GM21723 (cell line): Measurements from ENCODE around the gene ZDHHC8.

Source experiments
- ATAC-seq: cut with Tn5 transposase; IDR thresholded peaks from one replicate; pipeline ENCODE4 v1.9.1; 2021; ENCODE audit warnings: mild to moderate bottlenecking, moderate library complexity; ENCODE audit not compliant: unreplicated experiment

ZDHHC8 gene

GRCh38 chr22:20177217-20177911 lies 45.8 kb downstream of the ZDHHC8 start:
- no peak for ATAC-seq

DNA sequence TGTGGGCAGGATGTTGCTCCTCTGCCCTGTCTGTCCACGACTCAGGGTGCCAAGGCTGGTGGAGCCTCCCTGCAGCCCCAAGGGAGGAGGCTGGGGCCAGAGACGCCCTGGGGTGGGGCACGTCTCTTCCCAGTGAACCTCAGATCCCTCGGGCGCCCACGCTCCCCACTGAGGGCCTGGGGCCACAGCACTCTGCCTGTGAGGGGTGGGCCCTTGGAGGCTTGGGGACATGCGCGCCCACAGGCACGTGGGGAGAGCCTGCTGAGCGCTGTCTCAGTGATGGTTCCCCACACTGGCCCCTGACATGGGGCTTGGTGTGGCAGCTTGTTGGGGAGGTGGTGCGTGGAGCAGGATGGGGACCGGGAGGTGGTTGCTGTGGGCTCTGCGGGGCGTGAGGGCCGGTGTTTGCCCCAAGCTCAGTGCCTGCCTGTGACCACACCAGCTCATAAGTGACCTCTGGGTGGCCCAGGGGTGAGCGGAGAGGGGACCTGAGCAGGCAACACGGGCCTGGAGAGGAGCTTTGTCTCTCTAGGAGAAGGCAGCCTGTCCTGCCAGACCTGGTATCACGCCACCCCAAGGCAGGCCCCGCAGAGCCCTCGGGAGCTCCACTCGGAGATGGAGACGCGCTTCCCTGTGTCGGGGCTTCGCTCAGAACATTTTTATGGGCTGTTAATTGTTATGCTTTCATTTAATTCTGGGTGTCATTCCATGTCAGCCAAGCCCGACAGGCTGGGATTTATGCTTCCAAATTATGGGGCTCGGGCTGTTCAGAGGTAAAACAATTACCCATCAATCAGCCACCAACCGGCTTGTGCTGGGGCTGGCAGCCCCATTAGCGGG lies 46.7 kb downstream of the ZDHHC8 start:
- ATAC-seq, result no peak

GRCh38 chr22:20178915-20179227 lies 47.3 kb downstream of the ZDHHC8 start:
- ATAC-seq, result no peak

DNA sequence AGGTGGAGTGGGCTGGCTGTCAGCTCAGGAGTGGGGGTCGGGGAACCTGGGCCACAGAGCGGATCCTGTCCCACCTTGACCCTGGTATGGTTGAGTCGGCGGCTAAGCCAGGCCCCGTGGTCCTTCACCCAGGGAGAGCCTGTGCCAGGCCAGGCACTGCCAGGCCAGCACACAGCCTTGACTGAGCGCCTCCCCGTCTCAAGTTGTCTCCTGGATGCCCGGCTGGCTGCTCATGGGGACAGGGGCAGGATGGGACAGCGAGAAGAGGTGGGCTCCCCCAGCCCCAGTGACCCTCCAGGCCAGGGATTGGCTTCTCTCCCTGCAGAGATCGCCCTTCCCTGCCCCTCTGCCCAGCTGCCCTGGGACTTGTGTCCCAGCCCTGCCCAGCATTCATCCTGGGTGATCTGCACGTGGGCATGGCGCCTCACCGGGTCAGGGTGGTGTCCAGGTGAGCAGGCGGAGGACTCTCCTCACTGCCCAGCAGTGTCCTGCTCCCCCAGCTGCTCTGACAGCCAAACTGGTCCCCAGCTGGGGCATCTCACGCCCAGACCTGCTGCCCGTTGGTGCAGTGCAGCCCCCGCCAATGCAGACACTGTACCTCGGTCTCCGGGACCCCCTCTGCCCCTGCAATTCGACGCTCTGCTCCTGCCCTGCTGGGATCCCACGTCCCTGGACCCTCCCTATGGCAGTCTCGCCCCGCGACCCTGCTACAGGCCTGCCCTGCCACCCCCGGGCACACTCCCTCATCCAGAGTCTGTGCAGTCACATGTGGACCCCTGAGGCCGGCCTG lies 48.0 kb downstream of the ZDHHC8 start:
- ATAC-seq, result no peak

DNA sequence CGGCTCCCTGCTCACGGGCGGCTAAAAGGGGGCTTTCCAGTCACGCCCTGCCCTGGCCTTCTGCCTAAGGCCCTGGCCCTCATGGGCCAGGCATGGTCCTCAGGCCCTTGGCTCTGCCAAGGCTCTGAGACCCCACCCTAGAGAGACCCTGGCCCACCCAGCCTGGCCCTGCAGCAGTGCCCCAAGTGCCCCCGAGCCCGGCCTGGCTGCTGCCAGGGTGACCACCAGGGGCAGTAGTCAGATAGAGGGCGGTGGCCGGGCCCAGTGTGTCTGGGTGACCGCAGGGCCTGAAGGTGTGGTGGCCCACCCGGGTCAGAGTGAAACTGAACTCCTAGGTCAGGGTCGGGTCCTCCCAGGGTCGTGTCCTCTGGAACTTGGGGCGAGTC lies 48.6 kb downstream of the ZDHHC8 start:
- no peak for ATAC-seq

GRCh38 chr22:20180640-20181039 lies 49.0 kb downstream of the ZDHHC8 start:
- ATAC-seq, result no peak

- no peak for ATAC-seq
Observed at GRCh38 chr22:20181194-20181883, 49.7 kb downstream of the ZDHHC8 start.

- no peak for ATAC-seq
Observed at GRCh38 chr22:20181884-20182236, 50.3 kb downstream of the ZDHHC8 start.

DNA sequence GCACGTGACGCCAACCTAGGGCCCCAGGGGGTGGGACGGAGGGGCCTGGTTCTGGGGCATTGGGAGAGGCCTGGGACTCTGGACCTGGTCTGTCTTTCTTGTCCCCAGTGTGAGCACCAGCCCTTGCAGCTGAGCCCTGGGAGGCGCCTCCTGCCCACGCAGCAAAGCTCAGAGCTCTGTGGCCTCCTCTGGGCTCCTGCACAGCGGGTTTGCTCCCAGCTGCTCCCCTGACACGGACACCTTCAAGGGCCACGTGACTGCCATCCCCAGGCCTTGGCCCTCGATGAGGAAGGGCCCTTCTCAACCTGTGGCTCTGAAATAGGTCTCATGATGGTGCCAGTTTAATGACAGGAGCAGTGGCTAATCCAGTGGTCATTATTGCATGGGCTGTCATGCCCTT lies 50.8 kb downstream of the ZDHHC8 start:
- no peak for ATAC-seq

DNA sequence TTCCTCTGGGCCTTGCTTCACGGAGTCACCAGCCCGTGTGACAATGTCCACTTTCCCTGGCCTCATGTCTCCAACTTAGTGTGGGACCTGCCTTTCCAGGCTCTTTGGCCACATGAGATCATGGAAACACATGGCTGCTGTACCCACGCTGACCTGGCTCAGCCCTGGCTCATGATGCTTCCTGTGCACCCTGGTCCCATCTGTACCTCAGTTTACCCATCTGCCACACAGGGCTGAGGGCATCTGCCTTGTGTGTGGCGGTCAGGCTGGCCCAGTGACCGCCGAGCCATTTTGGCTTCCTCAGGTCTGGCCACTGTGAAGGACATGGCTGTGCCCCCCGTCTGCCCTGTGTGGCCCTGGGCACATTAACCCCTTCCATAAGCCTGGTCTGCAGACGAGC lies 51.5 kb downstream of the ZDHHC8 start:
- no peak for ATAC-seq

GRCh38 chr22:20183823-20184222 lies 52.2 kb downstream of the ZDHHC8 start:
- no peak for ATAC-seq

DNA sequence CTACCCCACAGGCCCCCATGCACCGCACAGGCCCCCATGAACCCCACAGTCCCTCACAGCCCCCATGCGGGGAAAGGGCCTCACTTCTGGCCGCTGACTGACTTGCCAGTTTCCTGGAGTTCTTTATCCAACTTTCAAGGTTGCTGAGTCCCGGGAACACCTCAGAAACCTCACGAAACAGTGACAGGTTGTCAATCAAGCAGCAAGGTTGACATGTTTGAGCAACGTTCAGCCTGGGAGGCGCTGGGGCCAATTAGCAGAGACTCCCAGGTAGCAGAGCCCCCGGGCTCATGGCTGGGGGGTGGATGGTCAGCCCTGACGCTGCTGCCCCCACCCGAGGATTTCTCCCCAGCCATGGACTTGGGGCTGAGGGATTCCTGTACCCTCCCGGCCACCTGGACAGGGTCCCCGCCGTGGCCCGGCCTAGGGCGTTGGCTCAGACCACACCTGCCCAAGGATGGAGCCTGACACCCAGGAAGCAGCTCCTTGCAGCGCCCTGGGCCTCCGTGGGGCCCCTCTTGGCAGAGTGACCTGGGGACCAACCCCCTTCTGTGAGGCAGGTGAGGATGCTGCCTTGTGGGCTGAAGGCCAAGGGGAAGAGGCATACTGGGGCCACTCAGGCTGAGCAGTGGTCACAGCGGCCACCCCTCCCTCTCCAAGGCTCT lies 53.0 kb downstream of the ZDHHC8 start:
- no peak for ATAC-seq

- no peak for ATAC-seq
Observed at GRCh38 chr22:20185750-20186149, 54.1 kb downstream of the ZDHHC8 start.

- ATAC-seq, result no peak
Observed at GRCh38 chr22:20186183-20186870, 54.7 kb downstream of the ZDHHC8 start.

GRCh38 chr22:20186871-20187546 lies 55.4 kb downstream of the ZDHHC8 start:
- no peak for ATAC-seq

GRCh38 chr22:20187777-20188566 lies 56.4 kb downstream of the ZDHHC8 start:
- no peak for ATAC-seq

DNA sequence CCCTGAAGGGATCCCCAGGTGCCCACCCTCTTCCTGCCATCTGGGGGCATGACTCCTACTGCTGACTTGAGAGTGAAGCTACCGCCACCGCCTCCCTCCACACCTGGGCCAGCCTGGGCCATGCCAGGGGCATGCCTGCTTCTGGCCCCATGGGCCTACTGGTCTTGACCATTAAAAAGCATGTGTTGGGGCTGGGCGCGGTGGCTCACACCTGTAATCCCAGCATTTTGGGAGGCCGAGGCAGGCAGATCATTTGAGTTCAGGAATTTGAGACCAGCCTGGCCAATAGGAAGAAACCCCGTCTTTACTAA lies 56.9 kb downstream of the ZDHHC8 start:
- no peak for ATAC-seq

DNA sequence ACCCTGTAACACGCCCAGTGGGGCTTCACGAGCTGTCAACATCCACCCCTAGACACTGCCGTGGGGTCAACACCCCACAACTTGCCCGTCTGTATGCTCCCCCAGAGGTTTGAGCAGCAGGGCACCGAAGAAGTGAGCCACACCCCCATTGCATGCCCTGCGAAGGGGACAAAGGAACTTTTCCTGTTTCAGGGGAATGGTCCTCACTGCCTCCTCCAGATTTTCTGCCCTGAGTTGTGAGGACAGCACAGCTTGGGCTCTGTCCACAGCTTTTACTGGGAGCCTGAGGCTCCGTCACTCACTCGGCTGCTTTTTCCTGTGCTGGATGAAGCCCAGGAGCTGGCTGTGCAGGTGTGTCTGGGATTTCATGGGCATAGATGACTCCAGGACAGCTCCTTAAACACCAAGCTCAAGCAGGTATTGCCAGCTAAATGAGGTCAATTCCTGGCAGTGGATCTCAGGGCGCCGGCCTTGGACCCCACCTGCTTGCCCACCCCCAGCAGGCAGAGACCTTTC lies 59.5 kb downstream of the ZDHHC8 start:
- ATAC-seq, result no peak

GRCh38 chr22:20191803-20192202 lies 60.2 kb downstream of the ZDHHC8 start:
- no peak for ATAC-seq
